ENCODE data around the gene SLC30A5. TPM values are rescaled to one million over a fixed set of nuclear protein-coding genes. Genes with fewer than 3 reads are reported as not detected.
"Not testable (repeated sequence)": the region's sequence is repeated elsewhere in the genome, so short reads cannot be mapped to it uniquely, and the experiment has no call there.

Gene SLC30A5
- 32.4 and 45.6 TPM in 2 replicates for total RNA-seq (ENCODE audit: low replicate concordance)

DNA sequence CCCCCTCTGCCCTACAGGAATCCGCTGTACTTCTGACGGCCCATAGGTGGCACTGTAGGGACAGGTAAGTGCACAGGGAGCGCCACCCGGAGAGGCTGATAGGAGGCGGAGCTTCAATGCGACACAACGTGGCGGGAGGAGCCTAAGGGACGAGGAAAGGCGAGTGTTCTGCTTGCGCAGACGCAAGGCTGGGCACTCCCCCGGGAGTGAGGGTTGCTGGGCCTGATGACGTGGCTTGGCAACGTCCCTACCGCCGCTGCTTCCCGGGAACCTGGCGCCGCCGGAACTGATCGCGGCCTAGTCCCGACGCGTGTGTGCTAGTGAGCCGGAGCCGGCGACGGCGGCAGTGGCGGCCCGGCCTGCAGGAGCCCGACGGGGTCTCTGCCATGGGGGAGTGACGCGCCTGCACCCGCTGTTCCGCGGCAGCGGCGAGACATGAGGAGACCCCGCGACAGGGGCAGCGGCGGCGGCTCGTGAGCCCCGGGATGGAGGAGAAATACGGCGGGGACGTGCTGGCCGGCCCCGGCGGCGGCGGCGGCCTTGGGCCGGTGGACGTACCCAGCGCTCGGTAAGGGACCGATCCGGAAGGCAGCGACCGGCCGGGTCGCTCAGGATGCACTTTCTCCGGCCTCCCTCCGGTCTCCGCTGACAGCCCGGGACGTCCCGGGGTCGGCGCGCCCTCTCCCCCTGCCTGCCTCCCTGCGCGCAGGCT is at the start of gene SLC30A5:
SLC30A5 (plus strand) TSS at position 244 of the 712 bp plus-strand sequence; CDS start at position 486, 242 bp downstream.
- peak within 1 kb of the TSS; percentile 87 for H3K9ac ChIP-seq
- no peaks in the 10 kb centered on the region for H3K9me3 Mint-ChIP-seq
- H3K27ac Mint-ChIP-seq = peak within 1 kb of the TSS; percentile 89
- H3K4me3 ChIP-seq = peak within 1 kb of the TSS; percentile 66
- H4K20me1 ChIP-seq (ENCODE audit: low read depth) = no peaks in the 10 kb centered on the region
- H2AFZ ChIP-seq (replicated peaks) = peak within 1 kb of the TSS; percentile 78
- H3F3A ChIP-seq (ENCODE audit: low read depth) = peaks cover 15% of the 10 kb centered on the region
- TF ChIP-seq EZH2phosphoT487 (IDR thresholded peaks at IDR 0.05) (no peak), EZH2 (IDR thresholded peaks at IDR 0.05) (peak; percentile 39)
- TF ChIP-seq, protein P1, sequence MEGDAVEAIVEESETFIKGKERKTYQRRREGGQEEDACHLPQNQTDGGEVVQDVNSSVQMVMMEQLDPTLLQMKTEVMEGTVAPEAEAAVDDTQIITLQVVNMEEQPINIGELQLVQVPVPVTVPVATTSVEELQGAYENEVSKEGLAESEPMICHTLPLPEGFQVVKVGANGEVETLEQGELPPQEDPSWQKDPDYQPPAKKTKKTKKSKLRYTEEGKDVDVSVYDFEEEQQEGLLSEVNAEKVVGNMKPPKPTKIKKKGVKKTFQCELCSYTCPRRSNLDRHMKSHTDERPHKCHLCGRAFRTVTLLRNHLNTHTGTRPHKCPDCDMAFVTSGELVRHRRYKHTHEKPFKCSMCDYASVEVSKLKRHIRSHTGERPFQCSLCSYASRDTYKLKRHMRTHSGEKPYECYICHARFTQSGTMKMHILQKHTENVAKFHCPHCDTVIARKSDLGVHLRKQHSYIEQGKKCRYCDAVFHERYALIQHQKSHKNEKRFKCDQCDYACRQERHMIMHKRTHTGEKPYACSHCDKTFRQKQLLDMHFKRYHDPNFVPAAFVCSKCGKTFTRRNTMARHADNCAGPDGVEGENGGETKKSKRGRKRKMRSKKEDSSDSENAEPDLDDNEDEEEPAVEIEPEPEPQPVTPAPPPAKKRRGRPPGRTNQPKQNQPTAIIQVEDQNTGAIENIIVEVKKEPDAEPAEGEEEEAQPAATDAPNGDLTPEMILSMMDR (IDR thresholded peaks at IDR 0.05) = peak; percentile 89
- H3K9me3 ChIP-seq (ENCODE audit: low read depth) = no peaks in the 10 kb centered on the region
- peak within 1 kb of the TSS; percentile 71 for H3K27ac ChIP-seq
- H3K4me3 Mint-ChIP-seq = peak within 1 kb of the TSS; percentile 93
- peaks cover 42% of the 10 kb centered on the region for H3K79me2 ChIP-seq (ENCODE audit: low read depth)
- H3K36me3 ChIP-seq = no peaks in the 10 kb centered on the region
- peaks cover 4% of the 10 kb centered on the region for H3K4me1 ChIP-seq
- peaks cover 6% of the 10 kb centered on the region for H3K36me3 Mint-ChIP-seq
- peak within 1 kb of the TSS; percentile 80 for H3K4me2 ChIP-seq
- H3K27me3 ChIP-seq = no peaks in the 10 kb centered on the region
- peaks cover 9% of the 10 kb centered on the region for H3K27me3 Mint-ChIP-seq (ENCODE audit: insufficient read depth, low read depth)
- peak; percentile 99 for DNase-seq (ENCODE audit: low spot score)
- peaks cover 17% of the 10 kb centered on the region for H3K4me1 Mint-ChIP-seq

DNA sequence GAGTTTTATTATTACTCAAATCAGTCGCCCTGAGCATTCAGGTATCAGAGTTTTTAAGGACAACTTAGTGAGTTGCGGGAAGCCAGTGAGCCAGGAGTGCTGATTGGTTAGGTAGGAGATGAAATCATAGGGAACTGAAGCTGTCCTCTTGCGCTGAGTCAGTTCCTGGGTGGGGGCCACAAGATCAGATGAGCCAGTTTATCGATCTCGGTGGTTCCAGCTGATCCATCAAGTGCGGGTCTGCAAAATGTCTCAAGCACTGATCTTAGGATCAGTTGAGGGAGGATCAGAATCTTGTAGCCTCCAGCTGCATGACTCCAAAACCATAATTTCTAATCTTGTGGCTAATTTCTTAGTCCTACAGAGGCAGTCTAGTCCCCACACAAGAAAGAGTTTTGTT is 48.6 kb upstream of the SLC30A5 start:
- not testable (repeated sequence) for H3K27me3 Mint-ChIP-seq (ENCODE audit: insufficient read depth, low read depth); H3K27ac ChIP-seq; H3K79me2 ChIP-seq (ENCODE audit: low read depth); H3K36me3 Mint-ChIP-seq; H3K27ac Mint-ChIP-seq; H3K4me3 Mint-ChIP-seq; H3K4me1 Mint-ChIP-seq; H3K4me3 ChIP-seq; H3K4me2 ChIP-seq; H3K9me3 ChIP-seq (ENCODE audit: low read depth); H3K9ac ChIP-seq; H3K9me3 Mint-ChIP-seq; H4K20me1 ChIP-seq (ENCODE audit: low read depth); DNase-seq (ENCODE audit: low spot score); H3K36me3 ChIP-seq; H3K4me1 ChIP-seq; H3F3A ChIP-seq (ENCODE audit: low read depth); H3K27me3 ChIP-seq
- peak overlapping the region; percentile 19 for H2AFZ ChIP-seq (replicated peaks)

DNA sequence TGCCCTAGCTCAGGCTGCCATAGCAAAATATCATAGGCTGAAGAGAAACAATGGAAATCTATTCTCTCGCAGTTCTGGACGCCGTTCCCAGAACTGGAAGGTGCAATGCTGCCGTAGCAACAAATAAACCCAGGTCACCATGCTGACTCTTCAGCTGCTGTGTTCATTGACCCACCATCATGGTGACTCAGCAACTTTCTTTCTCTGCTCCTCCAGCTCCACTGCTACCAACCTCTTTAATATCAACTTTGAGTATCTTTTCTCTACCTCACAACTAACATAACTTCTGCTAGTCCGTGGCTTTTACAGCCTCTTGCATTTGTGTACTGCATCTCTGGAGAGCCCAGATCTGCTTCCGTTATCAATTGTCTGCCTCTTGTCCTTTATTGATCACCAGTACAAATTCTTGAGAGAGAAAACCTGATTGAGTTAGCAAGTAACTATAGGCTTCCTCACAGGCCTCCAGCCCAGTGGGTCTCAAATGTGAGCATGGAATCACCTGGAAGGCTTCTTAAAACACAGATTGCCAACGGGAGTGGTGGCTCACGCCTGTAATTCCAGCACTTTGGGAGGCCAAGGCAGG is 47.3 kb upstream of the SLC30A5 start:
- TF ChIP-seq EZH2 (IDR thresholded peaks at IDR 0.05) (no peak), EZH2phosphoT487 (IDR thresholded peaks at IDR 0.05) (no peak)
- TF ChIP-seq, protein P1 (IDR thresholded peaks at IDR 0.05) = no peak
- peak overlapping the region; percentile 73 for H2AFZ ChIP-seq (replicated peaks)
- H3K4me1 ChIP-seq = no peaks in the 10 kb centered on the region
- H3K4me3 Mint-ChIP-seq = no peak overlapping the region
- no peaks in the 10 kb centered on the region for H3K36me3 ChIP-seq
- H3K27me3 ChIP-seq = no peaks in the 10 kb centered on the region
- no peaks in the 10 kb centered on the region for H3K9me3 Mint-ChIP-seq
- H3K27ac Mint-ChIP-seq = no peak overlapping the region
- H3K36me3 Mint-ChIP-seq = no peaks in the 10 kb centered on the region
- no peak overlapping the region for H3K27ac ChIP-seq
- H3K4me3 ChIP-seq = no peak overlapping the region
- no peaks in the 10 kb centered on the region for H3K9me3 ChIP-seq (ENCODE audit: low read depth)
- no peak for DNase-seq (ENCODE audit: low spot score)
- no peaks in the 10 kb centered on the region for H3K79me2 ChIP-seq (ENCODE audit: low read depth)
- no peaks in the 10 kb centered on the region for H4K20me1 ChIP-seq (ENCODE audit: low read depth)
- H3K4me2 ChIP-seq = no peak overlapping the region
- H3F3A ChIP-seq (ENCODE audit: low read depth) = no peaks in the 10 kb centered on the region
- H3K4me1 Mint-ChIP-seq = peaks cover 7% of the 10 kb centered on the region
- H3K27me3 Mint-ChIP-seq (ENCODE audit: insufficient read depth, low read depth) = no peaks in the 10 kb centered on the region
- no peak overlapping the region for H3K9ac ChIP-seq

DNA sequence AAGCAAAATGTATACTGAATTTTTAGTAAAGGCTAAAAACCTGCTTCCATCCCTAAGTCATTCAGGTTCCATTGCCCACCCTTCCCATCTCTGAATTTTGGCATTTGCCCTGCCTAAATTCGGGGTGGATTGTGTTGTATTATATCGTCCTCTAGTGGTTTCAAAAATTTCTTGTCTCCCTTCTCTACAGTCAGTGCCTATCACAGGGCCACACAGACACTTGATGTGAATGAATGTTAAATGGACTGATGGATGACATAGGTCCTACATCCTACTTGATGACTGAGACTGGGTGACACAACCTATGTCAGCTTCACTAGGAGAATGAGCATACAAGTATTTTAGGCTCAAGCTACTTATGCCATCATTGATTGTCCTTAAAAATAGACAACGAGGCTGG is 45.6 kb upstream of the SLC30A5 start:
- Histone ChIP-seq H3K79me2 (ENCODE audit: low read depth) (no peaks in the 10 kb centered on the region), H3K9ac (no peak overlapping the region), H4K20me1 (ENCODE audit: low read depth) (no peaks in the 10 kb centered on the region), H3K9me3 (ENCODE audit: low read depth) (no peaks in the 10 kb centered on the region), H3K27me3 (no peaks in the 10 kb centered on the region), H2AFZ (replicated peaks) (no peak overlapping the region), H3K4me1 (no peaks in the 10 kb centered on the region), H3K4me3 (no peak overlapping the region), H3F3A (ENCODE audit: low read depth) (no peaks in the 10 kb centered on the region), H3K27ac (no peak overlapping the region), H3K4me2 (no peak overlapping the region), H3K36me3 (no peaks in the 10 kb centered on the region)
- DNase-seq (ENCODE audit: low spot score) = peak; percentile 11
- H3K36me3 Mint-ChIP-seq = no peaks in the 10 kb centered on the region
- peaks cover 3% of the 10 kb centered on the region for H3K4me1 Mint-ChIP-seq
- no peaks in the 10 kb centered on the region for H3K27me3 Mint-ChIP-seq (ENCODE audit: insufficient read depth, low read depth)
- no peaks in the 10 kb centered on the region for H3K9me3 Mint-ChIP-seq
- no peak overlapping the region for H3K27ac Mint-ChIP-seq
- no peak overlapping the region for H3K4me3 Mint-ChIP-seq
- TF ChIP-seq, protein P1 (IDR thresholded peaks at IDR 0.05) = peak; percentile 45
- no peak for TF ChIP-seq EZH2 (IDR thresholded peaks at IDR 0.05)

All from neural progenitor cell (in vitro differentiated cells).